WTC11 (cell line): Measurements from ENCODE around the gene FASN. TPM values are rescaled to one million over a fixed set of nuclear protein-coding genes. Genes with fewer than 3 reads are reported as not detected.
A peak's percentile ranks its signal among the peaks of the same experiment; 100 is the strongest.
"Not testable (repeated sequence)": the region's sequence is repeated elsewhere in the genome, so short reads cannot be mapped to it uniquely, and the experiment has no call there.

Experiments used
- ATAC-seq: fragments of 200-7000 bp; cut with Tn5 transposase; 2 replicates; pipeline ENCODE4 v1.10.0; 2021; ENCODE audit warnings: mild to moderate bottlenecking, moderate library complexity
- CTCF ChIA-PET: fragments of 300-600 bp; sonication (Branson Sonifier 250); formaldehyde crosslinking; loops from one replicate; lab custom pipeline; 2021; ENCODE audit warnings: antibody characterized with exemption; lab: Charles Lee
- POLR2A ChIA-PET: fragments of 350-600 bp; sonication (Branson Sonifier 250); formaldehyde crosslinking; loops from one replicate; lab custom pipeline; 2021; ENCODE audit warnings: antibody characterized with exemption; lab: Charles Lee
- DNase-seq: peaks from one replicate; pipeline ENCODE4 v3.0.0; 2021; ENCODE audit warnings: low spot score
- H3K27ac Mint-ChIP-seq: 2 replicates; pipeline ENCODE4 v1.8.0; 2021; ENCODE audit warnings: mixed read lengths
- H3K27me3 Mint-ChIP-seq: 2 replicates; pipeline ENCODE4 v1.8.0; 2021; ENCODE audit warnings: low read depth, mild to moderate bottlenecking, moderate library complexity, mixed read lengths
- H3K36me3 Mint-ChIP-seq: 2 replicates; pipeline ENCODE4 v1.8.0; 2021; ENCODE audit warnings: mixed read lengths
- H3K4me1 Mint-ChIP-seq: 2 replicates; pipeline ENCODE4 v1.8.0; 2022; ENCODE audit warnings: mixed read lengths
- H3K4me3 Mint-ChIP-seq: 2 replicates; pipeline ENCODE4 v1.8.0; 2021; ENCODE audit warnings: mild to moderate bottlenecking, moderate library complexity, mixed read lengths
- H3K9me3 Mint-ChIP-seq: 2 replicates; pipeline ENCODE4 v1.8.0; 2021; ENCODE audit warnings: mixed read lengths
- E2F1 ChIP-seq: sonication (generic); formaldehyde crosslinking; IDR thresholded peaks from 2 replicates; pipeline ENCODE4 v1.8.0; 2022; ENCODE audit warnings: mild to moderate bottlenecking, missing genetic modification reagents
- E2F5 ChIP-seq: sonication (generic); formaldehyde crosslinking; IDR thresholded peaks from 2 replicates; pipeline ENCODE4 v1.8.1; 2022; ENCODE audit warnings: mild to moderate bottlenecking, moderate library complexity, missing genetic modification reagents
- IRF2 ChIP-seq: sonication (generic); formaldehyde crosslinking; IDR thresholded peaks from 2 replicates; pipeline ENCODE4 v1.8.0; 2022; ENCODE audit warnings: low read depth, missing genetic modification reagents, borderline replicate concordance
- MYBL2 ChIP-seq: sonication (generic); formaldehyde crosslinking; IDR thresholded peaks from 2 replicates; pipeline ENCODE4 v1.8.1; 2023; ENCODE audit warnings: mild to moderate bottlenecking, moderate library complexity, missing genetic modification reagents
- PREB ChIP-seq: sonication (generic); formaldehyde crosslinking; IDR thresholded peaks from 2 replicates; pipeline ENCODE4 v1.8.1; 2022; ENCODE audit warnings: mild to moderate bottlenecking, missing genetic modification reagents, moderate library complexity, borderline replicate concordance
- PRRX2 ChIP-seq: fragments of 250-450 bp; sonication (Bioruptor Pico); IDR thresholded peaks from 2 replicates; pipeline ENCODE4 v1.8.0; 2021; ENCODE audit warnings: mild to moderate bottlenecking
- RORB ChIP-seq: fragments of 250-450 bp; sonication (Bioruptor Pico); IDR thresholded peaks from 2 replicates; pipeline ENCODE4 v1.9.0; 2021; ENCODE audit warnings: mild to moderate bottlenecking
- SP1 ChIP-seq: sonication (generic); formaldehyde crosslinking; conservative IDR thresholded peaks from 2 replicates; pipeline ENCODE4 v1.8.1; 2022; ENCODE audit warnings: missing genetic modification reagents
- TEAD4 ChIP-seq: sonication (generic); formaldehyde crosslinking; IDR thresholded peaks from 2 replicates; pipeline ENCODE4 v1.8.0; 2022; ENCODE audit warnings: mild to moderate bottlenecking, missing genetic modification reagents
- total RNA-seq: library from RNA; stranded (reverse); gene quantifications from 3 replicates; pipeline ENCODE4 v1.2.3, GENCODE V29; 2021

FASN gene
- total RNA-seq, 1 experiment from 2014 or later, result 742 TPM

- ATAC-seq, result no peak
- Mint-ChIP-seq H3K36me3 (peaks cover 8% of the 10 kb centered on the region), H3K4me1 (no peaks in the 10 kb centered on the region), H3K27ac (peak overlapping the region; percentile 26; the same call in 1 of the 2 replicates), H3K9me3 (peaks cover 4% of the 10 kb centered on the region; the same call in 1 of the 2 replicates), H3K4me3 (no peak overlapping the region), H3K27me3 (no peaks in the 10 kb centered on the region)
- no peak for TF ChIP-seq E2F1
- TF ChIP-seq PREB (CRISPR knock-in tag), result no peak
- no peak for TF ChIP-seq E2F5 (CRISPR knock-in tag)
- ChIA-PET POLR2A (no interaction called here), CTCF (interaction anchor here (3.3 kb wide), 1 partner anchor 11 kb away, joined by 17 read pairs; no protein-coding TSS in a partner anchor)
- DNase-seq, result no peak
These were observed 45.3 kb upstream of the FASN start for GRCh38 chr17:82143333-82143732.

GRCh38 chr17:82139961-82140360 is 41.9 kb upstream of the FASN start:
- H3K9me3 Mint-ChIP-seq, H3K27me3 Mint-ChIP-seq, H3K27ac Mint-ChIP-seq, DNase-seq, H3K4me1 Mint-ChIP-seq, ATAC-seq, H3K4me3 Mint-ChIP-seq, H3K36me3 Mint-ChIP-seq, POLR2A ChIA-PET: not testable (repeated sequence)
- CTCF ChIA-PET, result interaction anchor here (1.0 kb wide), 1 partner anchor 14 kb away, joined by 3 read pairs; no protein-coding TSS in a partner anchor

GRCh38 chr17:82138511-82138992 is 40.5 kb upstream of the FASN start:
- 0 out of 2 replicates have a peak overlapping the region, but pooled peaks have one; percentile 19 for H3K27ac Mint-ChIP-seq
- POLR2A ChIA-PET, result no interaction called here
- DNase-seq, result no peak

GRCh38 chr17:82134101-82134500 is 36.1 kb upstream of the FASN start:
- H3K4me3 Mint-ChIP-seq, result no peak overlapping the region
- POLR2A ChIA-PET, result no interaction called here

More at GRCh38 chr17:82138511-82138992, 40.5 kb upstream of the FASN start:
- Mint-ChIP-seq H3K36me3 (no peaks in the 10 kb centered on the region), H3K9me3 (no peaks in the 10 kb centered on the region), H3K4me1 (no peaks in the 10 kb centered on the region), H3K4me3 (no peak overlapping the region), H3K27me3 (peaks cover 4% of the 10 kb centered on the region; the same call in 1 of the 2 replicates)
- TF ChIP-seq TEAD4 (CRISPR knock-in tag) (no peak), RORB (CRISPR knock-in tag) (no peak), MYBL2 (CRISPR knock-in tag) (no peak), E2F1 (no peak), SP1 (CRISPR knock-in tag) (no peak)
- CTCF ChIA-PET, result no interaction called here
- no peak for ATAC-seq

GRCh38 chr17:82133166-82133953 is 35.3 kb upstream of the FASN start:
- CTCF ChIA-PET, result interaction anchor here (0.6 to 0.7 kb wide), 2 partner anchors 21 to 61 kb away, joined by 3 to 4 read pairs; no protein-coding TSS in a partner anchor
- H3K4me3 Mint-ChIP-seq, H3K27me3 Mint-ChIP-seq, POLR2A ChIA-PET, DNase-seq, H3K27ac Mint-ChIP-seq, H3K36me3 Mint-ChIP-seq, H3K9me3 Mint-ChIP-seq, ATAC-seq, H3K4me1 Mint-ChIP-seq: not testable (repeated sequence)

More at GRCh38 chr17:82134101-82134500, 36.1 kb upstream of the FASN start:
- Mint-ChIP-seq H3K27ac (no peak overlapping the region), H3K36me3 (no peaks in the 10 kb centered on the region), H3K4me1 (no peaks in the 10 kb centered on the region), H3K9me3 (no peaks in the 10 kb centered on the region), H3K27me3 (peaks cover 4% of the 10 kb centered on the region; the same call in 1 of the 2 replicates)
- no peak for ATAC-seq
- CTCF ChIA-PET, result no interaction called here
- TF ChIP-seq PRRX2 (CRISPR knock-in tag), result no peak
- no peak for TF ChIP-seq IRF2
- TF ChIP-seq MYBL2 (CRISPR knock-in tag), result no peak
- DNase-seq, result no peak
